ENCODE measurements around the gene OR51G2.
"Not testable (repeated sequence)": the region's sequence is repeated elsewhere in the genome, so short reads cannot be mapped to it uniquely, and the experiment has no call there.

GRCh38 chr11:4955613-4956012 lies 36.5 kb upstream of the OR51G2 start, which contains the start of gene OR51A2:
- TF ChIP-seq, protein P1, sequence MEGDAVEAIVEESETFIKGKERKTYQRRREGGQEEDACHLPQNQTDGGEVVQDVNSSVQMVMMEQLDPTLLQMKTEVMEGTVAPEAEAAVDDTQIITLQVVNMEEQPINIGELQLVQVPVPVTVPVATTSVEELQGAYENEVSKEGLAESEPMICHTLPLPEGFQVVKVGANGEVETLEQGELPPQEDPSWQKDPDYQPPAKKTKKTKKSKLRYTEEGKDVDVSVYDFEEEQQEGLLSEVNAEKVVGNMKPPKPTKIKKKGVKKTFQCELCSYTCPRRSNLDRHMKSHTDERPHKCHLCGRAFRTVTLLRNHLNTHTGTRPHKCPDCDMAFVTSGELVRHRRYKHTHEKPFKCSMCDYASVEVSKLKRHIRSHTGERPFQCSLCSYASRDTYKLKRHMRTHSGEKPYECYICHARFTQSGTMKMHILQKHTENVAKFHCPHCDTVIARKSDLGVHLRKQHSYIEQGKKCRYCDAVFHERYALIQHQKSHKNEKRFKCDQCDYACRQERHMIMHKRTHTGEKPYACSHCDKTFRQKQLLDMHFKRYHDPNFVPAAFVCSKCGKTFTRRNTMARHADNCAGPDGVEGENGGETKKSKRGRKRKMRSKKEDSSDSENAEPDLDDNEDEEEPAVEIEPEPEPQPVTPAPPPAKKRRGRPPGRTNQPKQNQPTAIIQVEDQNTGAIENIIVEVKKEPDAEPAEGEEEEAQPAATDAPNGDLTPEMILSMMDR (IDR thresholded peaks at IDR 0.05), result not testable (repeated sequence)
- not testable (repeated sequence) for TF ChIP-seq POLR2AphosphoS5 (IDR thresholded peaks at IDR 0.05); POLR2A (IDR thresholded peaks at IDR 0.05; ENCODE audit: low read depth)

Measured in esophagus muscularis mucosa (tissue), 3 donors.